Subcutaneous abdominal adipose tissue (tissue), 5 donors: Measurements from ENCODE around the gene CRTC3.
"Not testable (repeated sequence)": the region's sequence is repeated elsewhere in the genome, so short reads cannot be mapped to it uniquely, and the experiment has no call there.

ENCODE experiments used
- H3K27ac ChIP-seq: one replicate; pipeline ENCODE4 v1.7.0; 2013; ENCODE audit warnings: low read depth, mild to moderate bottlenecking, inconsistent platforms, low read length, moderate library complexity
- H3K27me3 ChIP-seq, 5 donors: one replicate each; pipeline ENCODE4 v1.7.0; 2013; ENCODE audit warnings: low read length in 5 of 5, inconsistent platforms in 1 of 5; ENCODE audit not compliant: control insufficient read depth in 5 of 5, insufficient read depth in 4 of 5
- H3K36me3 ChIP-seq, 5 donors: one replicate each; pipeline ENCODE4 v1.7.0; 2013; ENCODE audit warnings: low read length in 5 of 5; ENCODE audit not compliant: control insufficient read depth in 5 of 5, insufficient read depth in 5 of 5
- H3K4me1 ChIP-seq, 5 donors: one replicate each; pipeline ENCODE4 v1.7.0; 2013; ENCODE audit warnings: low read length in 5 of 5, mild to moderate bottlenecking in 3 of 5, moderate library complexity in 1 of 5; ENCODE audit not compliant: control insufficient read depth in 5 of 5, insufficient read depth in 5 of 5
- H3K4me3 ChIP-seq, 5 donors: one replicate each; pipeline ENCODE4 v1.7.0; 2013; ENCODE audit warnings: low read length in 5 of 5, low read depth in 1 of 5
- H3K9ac ChIP-seq, 5 donors: one replicate each; pipeline ENCODE4 v1.7.0; 2013; ENCODE audit warnings: low read length in 5 of 5, mild to moderate bottlenecking in 4 of 5, moderate library complexity in 3 of 5
- H3K9me3 ChIP-seq, 5 donors: one replicate each; pipeline ENCODE4 v1.7.0; 2013; ENCODE audit warnings: low read length in 5 of 5; ENCODE audit not compliant: control insufficient read depth in 5 of 5
- donor health status: healthy.
- donor health status: healthy.
- donor health status: healthy.
- donor health status: healthy.
- donor health status: healthy.

The CRTC3 gene

GRCh38 chr15:90519688-90520087 lies 10.0 kb upstream of the CRTC3 start:
- Histone ChIP-seq H3K9me3 (no peaks in the 10 kb centered on the region), H3K27ac (no peak overlapping the region), H3K4me3 (no peak overlapping the region), H3K9ac (no peak overlapping the region), H3K4me1 (no peaks in the 10 kb centered on the region), H3K27me3 (no peaks in the 10 kb centered on the region), H3K36me3 (no peaks in the 10 kb centered on the region)

- Histone ChIP-seq H3K4me1 (no peaks in the 10 kb centered on the region), H3K4me3 (no peak overlapping the region), H3K27me3 (no peaks in the 10 kb centered on the region), H3K36me3 (no peaks in the 10 kb centered on the region), H3K9me3 (no peaks in the 10 kb centered on the region), H3K9ac (no peak overlapping the region), H3K27ac (no peak overlapping the region)
Observed at GRCh38 chr15:90520365-90520764, 9.4 kb upstream of the CRTC3 start.

GRCh38 chr15:90523373-90523772 lies 6.3 kb upstream of the CRTC3 start:
- no peak overlapping the region for H3K4me3 ChIP-seq
- no peaks in the 10 kb centered on the region for H3K36me3 ChIP-seq
- H3K27ac ChIP-seq, result no peak overlapping the region
- H3K9me3 ChIP-seq, result no peaks in the 10 kb centered on the region
- H3K9ac ChIP-seq, result no peak overlapping the region
- no peaks in the 10 kb centered on the region for H3K4me1 ChIP-seq
- no peaks in the 10 kb centered on the region for H3K27me3 ChIP-seq

DNA sequence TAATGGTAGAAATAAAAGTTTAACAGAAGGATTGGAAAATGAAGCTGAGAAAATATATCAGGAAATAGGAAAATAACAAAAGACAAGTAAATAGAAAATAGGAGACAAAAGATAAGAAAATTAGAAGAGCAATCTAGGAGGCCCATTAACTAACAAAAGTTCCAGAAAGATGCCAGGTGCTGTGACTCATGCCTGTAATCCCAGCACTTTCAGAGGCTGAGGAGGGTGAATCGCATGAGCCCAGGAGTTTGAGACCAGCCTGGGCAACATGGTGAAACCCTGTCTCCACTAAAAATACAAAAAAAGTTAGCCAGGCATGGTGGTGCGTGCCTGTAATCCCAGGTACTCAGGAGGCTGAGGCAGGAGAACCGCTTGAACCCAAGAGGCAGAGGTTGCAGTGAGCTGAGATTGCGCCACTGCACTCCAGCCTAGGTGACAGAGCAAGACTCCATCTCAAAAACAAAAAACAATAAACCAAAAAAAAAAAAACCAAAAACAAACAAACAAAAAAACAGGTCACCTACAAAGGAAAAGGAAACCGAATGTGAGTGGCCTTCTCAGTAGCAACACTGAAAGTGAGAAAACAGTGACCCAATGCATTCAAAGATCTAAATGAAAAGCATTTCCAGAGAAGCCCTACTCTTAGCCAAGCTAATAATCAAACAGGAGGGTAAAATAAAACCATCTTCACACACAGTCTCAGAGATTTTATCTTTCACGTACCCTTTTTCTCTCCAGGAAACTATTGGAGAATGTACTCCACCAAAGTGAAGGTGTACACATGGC lies 5.5 kb upstream of the CRTC3 start:
- H3K36me3 ChIP-seq, H3K9ac ChIP-seq, H3K4me3 ChIP-seq, H3K27me3 ChIP-seq, H3K4me1 ChIP-seq, H3K27ac ChIP-seq, H3K9me3 ChIP-seq: not testable (repeated sequence)

- Histone ChIP-seq H3K4me3 (peak overlapping the region in 4 of 5 donors; percentile 82 to 90 (median 82)), H3K27me3 (no peaks in the 10 kb centered on the region), H3K9me3 (no peaks in the 10 kb centered on the region), H3K4me1 (peaks cover 0 to 34% (median 19%) of the 10 kb centered on the region in 5 donors), H3K9ac (peak overlapping the region in 4 of 5 donors; percentile 85 to 96 (median 88)), H3K27ac (peak overlapping the region; percentile 85), H3K36me3 (no peaks in the 10 kb centered on the region)
Observed at GRCh38 chr15:90529011-90529370, 732 bp upstream of the CRTC3 start.

GRCh38 chr15:90530250-90531051 lies 728 bp downstream of the CRTC3 start:
- no peaks in the 10 kb centered on the region for H3K27me3 ChIP-seq
- H3K4me3 ChIP-seq, result peak overlapping the region; percentile 82 to 90 (median 90)
- H3K9ac ChIP-seq, result peak overlapping the region; percentile 63 to 89 (median 87)
- peak overlapping the region; percentile 84 for H3K27ac ChIP-seq
- H3K4me1 ChIP-seq, result peaks cover 0 to 39% (median 24%) of the 10 kb centered on the region in 5 donors
- no peaks in the 10 kb centered on the region for H3K36me3 ChIP-seq
- H3K9me3 ChIP-seq, result no peaks in the 10 kb centered on the region

GRCh38 chr15:90531147-90531546 lies 1.4 kb downstream of the CRTC3 start:
- Histone ChIP-seq H3K27me3 (no peaks in the 10 kb centered on the region), H3K27ac (no peak overlapping the region), H3K36me3 (no peaks in the 10 kb centered on the region), H3K4me1 (peaks cover 0 to 45% (median 31%) of the 10 kb centered on the region in 5 donors), H3K9ac (peak overlapping the region in 4 of 5 donors; percentile 63 to 89 (median 85)), H3K9me3 (no peaks in the 10 kb centered on the region), H3K4me3 (peak overlapping the region; percentile 82 to 90 (median 90))

- no peaks in the 10 kb centered on the region for H3K27me3 ChIP-seq
- H3K4me1 ChIP-seq, result peaks cover 6 to 52% (median 39%) of the 10 kb centered on the region in 5 donors
- peak overlapping the region; percentile 18 for H3K27ac ChIP-seq
- H3K9ac ChIP-seq, result no peak overlapping the region
- H3K9me3 ChIP-seq, result no peaks in the 10 kb centered on the region
- peaks cover 0 to 5% (median 4%) of the 10 kb centered on the region in 5 donors for H3K36me3 ChIP-seq
- no peak overlapping the region for H3K4me3 ChIP-seq
Observed at GRCh38 chr15:90535254-90535653, 5.5 kb downstream of the CRTC3 start.

GRCh38 chr15:90539789-90540188 lies 10.1 kb downstream of the CRTC3 start:
- Histone ChIP-seq H3K4me3 (no peak overlapping the region), H3K27me3 (no peaks in the 10 kb centered on the region), H3K36me3 (peaks cover 0 to 19% (median 8%) of the 10 kb centered on the region in 5 donors), H3K4me1 (peaks cover 6 to 25% (median 22%) of the 10 kb centered on the region in 5 donors), H3K9me3 (no peaks in the 10 kb centered on the region), H3K27ac (no peak overlapping the region), H3K9ac (no peak overlapping the region)

- Histone ChIP-seq H3K9ac (no peak overlapping the region), H3K27me3 (no peaks in the 10 kb centered on the region), H3K9me3 (no peaks in the 10 kb centered on the region), H3K36me3 (peaks cover 0 to 19% (median 8%) of the 10 kb centered on the region in 5 donors), H3K4me3 (no peak overlapping the region), H3K27ac (no peak overlapping the region), H3K4me1 (peaks cover 6 to 17% (median 14%) of the 10 kb centered on the region in 5 donors)
Observed at GRCh38 chr15:90540768-90541167, 11.0 kb downstream of the CRTC3 start.
